K562 (cell line): Measurements from ENCODE around the gene USP10. TPM values are rescaled to one million over a fixed set of nuclear protein-coding genes. Genes with fewer than 3 reads are reported as not detected.

Experiments used
- ATAC-seq: fragments of 200-7000 bp; cut with Tn5 transposase; 3 replicates; pipeline ENCODE4 v1.9.1; 2020; ENCODE audit warnings: moderate library complexity
- BruUV-seq: library from RNA; stranded (reverse); fragments of 400-500 nt; replicated peaks from 2 replicates; lab custom pipeline; 2021; lab: Mats Ljungman, UMichigan
- CTCF ChIA-PET: fragments of 300-600 bp; formaldehyde crosslinking; extraction: SDS; loops from one replicate; lab custom pipeline; 2021; ENCODE audit warnings: low intra/inter-chr PET ratio; lab: Yijun Ruan, JAX
- POLR2A ChIA-PET: fragments of 300-600, 350-650 bp; sonication (Branson Sonifier 250); formaldehyde crosslinking; extraction: SDS; loops from one replicate; lab custom pipeline; 2021; ENCODE audit warnings: antibody characterized with exemption, inconsistent platforms; lab: Yijun Ruan, JAX
- DNase-seq, 4 experiments: peaks; one replicate each; pipeline versions ENCODE4 v3.0.0 to v3.0.0-alpha.2; 2011 to 2018; ENCODE audit warnings: low spot score in 3 of 4, mixed read lengths in 3 of 4; ENCODE audit errors: extremely low read depth in 1 of 4
- FAIRE-seq: peaks from 2 replicates; lab custom pipeline; 2011; peaks lifted over from hg19 to GRCh38; lab: Jason Lieb, UNC
- H2AFZ ChIP-seq: 2 replicates; pipeline ENCODE4 v1.6.0; 2011; ENCODE audit warnings: low read depth, low read length, control low read depth, inconsistent platforms
- H3K27ac ChIP-seq: fragments of 200-600 bp; 3 replicates; pipeline ENCODE4 v1.8.0; 2011; ENCODE audit warnings: low read depth, mild to moderate bottlenecking, control low read depth, inconsistent platforms, low read length, moderate library complexity, mixed read lengths; ENCODE audit errors: extremely low read depth
- H3K27me3 ChIP-seq, 2 experiments: fragments of 300-600 bp in 1 of 2; 2 replicates in 1 of 2; 3 replicates in 1 of 2; pipeline versions ENCODE4 v1.6.0 to v1.8.0; 2011; ENCODE audit warnings: inconsistent platforms in 2 of 2, low read length in 2 of 2, mild to moderate bottlenecking in 1 of 2, mixed read lengths in 1 of 2, moderate library complexity in 1 of 2; ENCODE audit not compliant: control insufficient read depth in 2 of 2, insufficient read depth in 2 of 2
- H3K36me3 ChIP-seq: fragments of 300-600 bp; 3 replicates; pipeline ENCODE4 v1.8.0; 2011; ENCODE audit warnings: mild to moderate bottlenecking, low read length, inconsistent platforms; ENCODE audit not compliant: control insufficient read depth, insufficient read depth
- H3K4me1 ChIP-seq, 2 experiments: fragments of 200-600 bp in 1 of 2; replicated peaks in 1 of 2; 2 replicates in 1 of 2; 3 replicates in 1 of 2; pipeline versions ENCODE4 v1.5.1 to v1.8.0; 2011; ENCODE audit warnings: inconsistent platforms in 2 of 2, low read length in 2 of 2, mild to moderate bottlenecking in 1 of 2, mixed read lengths in 1 of 2, moderate library complexity in 1 of 2; ENCODE audit not compliant: control insufficient read depth in 2 of 2, insufficient read depth in 2 of 2
- H3K4me2 ChIP-seq: 2 replicates; pipeline ENCODE4 v1.6.1; 2011; ENCODE audit warnings: low read length, control low read depth, inconsistent platforms, mixed read lengths; ENCODE audit not compliant: insufficient read depth
- H3K4me3 ChIP-seq: fragments of 200-600 bp; sonication (generic), shearing (Covaris generic); 2 replicates; pipeline ENCODE4 v1.5.1; 2016; ENCODE audit warnings: control low read depth, inconsistent platforms
- H3K79me2 ChIP-seq: fragments of 200-600 bp; 3 replicates; pipeline ENCODE4 v1.8.0; 2011; ENCODE audit warnings: low read length, inconsistent platforms; ENCODE audit not compliant: control insufficient read depth, insufficient read depth
- H3K9ac ChIP-seq, 2 experiments: 2 replicates each; pipeline versions ENCODE4 v1.6.0 to v1.6.1; 2011; ENCODE audit warnings: low read depth in 2 of 2, low read length in 2 of 2, control low read depth in 1 of 2, inconsistent platforms in 1 of 2, mild to moderate bottlenecking in 1 of 2, mixed read lengths in 1 of 2; ENCODE audit not compliant: insufficient read depth in 1 of 2
- H3K9me1 ChIP-seq: one replicate; pipeline ENCODE4 v1.6.0; 2011; ENCODE audit warnings: inconsistent platforms, mild to moderate bottlenecking, low read length, moderate library complexity; ENCODE audit not compliant: control insufficient read depth, insufficient read depth
- H3K9me3 ChIP-seq: replicated peaks from 2 replicates; pipeline ENCODE4 v1.5.1; 2011; ENCODE audit warnings: low read depth, low read length, inconsistent platforms; ENCODE audit not compliant: control insufficient read depth, insufficient read depth
- H4K20me1 ChIP-seq: replicated peaks from 2 replicates; pipeline ENCODE4 v1.6.1; 2011; ENCODE audit warnings: low read length, inconsistent platforms, mixed read lengths; ENCODE audit not compliant: control insufficient read depth, insufficient read depth
- CREM ChIP-seq: IDR thresholded peaks from 2 replicates; pipeline ENCODE4 v1.6.1; 2014; ENCODE audit warnings: antibody characterized with exemption, low read depth
- FIP1L1 ChIP-seq: fragments of 200-400 bp; formaldehyde crosslinking; IDR thresholded peaks from 2 replicates; pipeline ENCODE4 v1.6.1; 2018; ENCODE audit warnings: mild to moderate bottlenecking, low read depth, low read length; ENCODE audit not compliant: poor library complexity, severe bottlenecking
- FOXP1 ChIP-seq: sonication (generic); formaldehyde crosslinking; IDR thresholded peaks from 2 replicates; pipeline ENCODE4 v1.8.0; 2022; ENCODE audit warnings: mild to moderate bottlenecking, missing genetic modification reagents
- L3MBTL2 ChIP-seq: fragments of 450-650 bp; IDR thresholded peaks from 2 replicates; pipeline ENCODE4 v1.6.1; 2016; ENCODE audit warnings: mild to moderate bottlenecking, moderate library complexity
- MGA ChIP-seq: fragments of 450-650 bp; IDR thresholded peaks from 2 replicates; pipeline ENCODE4 v1.6.1; 2016; ENCODE audit warnings: mild to moderate bottlenecking, moderate library complexity
- USF2 ChIP-seq: sonication (generic); formaldehyde crosslinking; IDR thresholded peaks from 2 replicates; pipeline ENCODE4 v1.5.0; 2020; ENCODE audit warnings: missing genetic modification reagents
- ZNF134 ChIP-seq: fragments of 250-450 bp; sonication (Bioruptor Pico); conservative IDR thresholded peaks from 2 replicates; pipeline ENCODE4 v1.4.0; 2020
- WGBS: fragments of 100-300 bp; shearing (Covaris generic); methylation state at CpG from one replicate; pipeline ENCODE4 v1.1.6; 2016; ENCODE audit warnings: low coverage, mixed read lengths; ENCODE audit not compliant: insufficient coverage; ENCODE audit errors: missing lambda C conversion rate; 5-methylcytosine and 5-hydroxymethylcytosine counted together
- in situ Hi-C: fragments of 300-500 bp; cut with MboI; formaldehyde crosslinking; loops from 4 replicates; pipeline ENCODE4 v1.15.0; 2018; ENCODE audit warnings: inconsistent platforms, mixed read lengths
- intact Hi-C: fragments of 100-400 bp; cut with micrococcal nuclease; formaldehyde crosslinking; loops from 2 replicates; pipeline ENCODE4 v1.14.2; 2022
- polyA plus RNA-seq, 8 experiments: library from polyadenylated mRNA; depleted of rRNA in 4 of 8; stranded (reverse) in 5 of 8; unstranded in 3 of 8; fragments of >200 nt; fragmentation: Nextera tagmentation in 2 of 8; fragmentation: Illumina TruSeq in 1 of 8; extraction: Ambion mirVana in 2 of 8; extraction: Trizol in 1 of 8; gene quantifications; 2 replicates each; pipeline versions ENCODE4 v1.2.1 to v1.2.3, GENCODE V29; 2011 to 2014; ENCODE audit warnings: inconsistent platforms in 1 of 8, missing spikeins in 1 of 8
- total RNA-seq, 7 experiments: library from RNA; depleted of rRNA in 6 of 7; stranded (reverse); fragments of >200 nt in 6 of 7; fragmentation: Illumina TruSeq in 2 of 7; extraction: Trizol in 2 of 7; gene quantifications; 2 replicates each; pipeline versions ENCODE4 v1.2.1 to v1.2.3, GENCODE V29; 2011 to 2021; ENCODE audit warnings: low replicate concordance in 1 of 7

USP10 gene
- total and polyA plus RNA-seq, 9 of the 15 experiments (the other 6 are each of a cell fraction or from before 2014, with no cell fraction given), result 61.7 to 197 (median 116) TPM

GRCh38 chr16:84677017-84677803, 22.6 kb upstream of the USP10 start (continued):
- no peak for TF ChIP-seq ZNF134 (CRISPR knock-in tag)

- no peaks in the 10 kb centered on the region for H3K36me3 ChIP-seq
- H3K9ac ChIP-seq, result no peak overlapping the region; a peak in 1 of 4 replicates
- DNase-seq, result no peak
- peaks cover 7 to 8% of the 10 kb centered on the region in 2 experiments; a peak in 4 of 5 replicates for H3K4me1 ChIP-seq
- CTCF ChIA-PET, result no interaction called here
- 15% methylated on average over 10 of the region's 10 CpGs for WGBS
- H3K27me3 ChIP-seq, result peaks cover 22 to 42% of the 10 kb centered on the region in 2 experiments
- H3K79me2 ChIP-seq, result no peaks in the 10 kb centered on the region
- no peak overlapping the region for H3K4me3 ChIP-seq
- no peaks in the 10 kb centered on the region for H3K9me3 ChIP-seq
- H3K9me1 ChIP-seq, result no peaks in the 10 kb centered on the region
- no TSS peak for BruUV-seq
- H3K4me2 ChIP-seq, result 0 out of 2 replicates have a peak overlapping the region, but pooled peaks have one; percentile 9
- H4K20me1 ChIP-seq, result no peaks in the 10 kb centered on the region; the same call in 1 of the 2 replicates
- POLR2A ChIA-PET, result interaction anchor here (0.5 kb wide), 1 partner anchor 360 kb away, joined by 3 read pairs; no protein-coding TSS in a partner anchor
- H2AFZ ChIP-seq, result peak overlapping the region; percentile 69; the same call in 1 of the 2 replicates
- peak; percentile 32 for ATAC-seq
- H3K27ac ChIP-seq, result no peak overlapping the region
- intact Hi-C loops (no loop called here), in situ Hi-C loops (no loop called here)
- FAIRE-seq, result peak; percentile 48
- TF ChIP-seq L3MBTL2 (peak; percentile 53), USF2 (CRISPR knock-in tag) (peak; percentile 37; the same call in 1 of the 2 replicates), FIP1L1 (no peak), FOXP1 (no peak), CREM (0 out of 2 replicates have a peak, but pooled peaks have one; percentile 2), MGA (0 out of 2 replicates have a peak, but pooled peaks have one; percentile 36)
Observed at GRCh38 chr16:84677849-84678248, 22.0 kb upstream of the USP10 start.
